ENCODE data around the gene SLC37A1.

- TF ChIP-seq ZBTB43 (CRISPR knock-in tag; conservative IDR thresholded peaks at IDR 0.05) (no peak), BCL3 (CRISPR knock-in tag; IDR thresholded peaks at IDR 0.05) (no peak), ATF7-NPFF (CRISPR knock-in tag; IDR thresholded peaks at IDR 0.05; ENCODE audit: low read depth) (no peak), HDAC1 (CRISPR knock-in tag; IDR thresholded peaks at IDR 0.05) (no peak), MAX (IDR thresholded peaks at IDR 0.05) (no peak), CTCF (CRISPR knock-in tag; IDR thresholded peaks at IDR 0.05) (no peak), POLR2AphosphoS5 (IDR thresholded peaks at IDR 0.05; ENCODE audit: low read depth, low read length) (no peak), POLR2A (IDR thresholded peaks at IDR 0.05; ENCODE audit: insufficient read depth in 1 of 2, low read depth in 2 of 2, low read length in 2 of 2) (no peak), PHB2 (IDR thresholded peaks at IDR 0.05; ENCODE audit: partially characterized antibody) (no peak), CHCHD3 (CRISPR knock-in tag; IDR thresholded peaks at IDR 0.05) (no peak), NR2C2 (CRISPR knock-in tag; IDR thresholded peaks at IDR 0.05; ENCODE audit: borderline replicate concordance) (no peak), NFYB (CRISPR knock-in tag; IDR thresholded peaks at IDR 0.05) (no peak)
- TF ChIP-seq, protein P1, sequence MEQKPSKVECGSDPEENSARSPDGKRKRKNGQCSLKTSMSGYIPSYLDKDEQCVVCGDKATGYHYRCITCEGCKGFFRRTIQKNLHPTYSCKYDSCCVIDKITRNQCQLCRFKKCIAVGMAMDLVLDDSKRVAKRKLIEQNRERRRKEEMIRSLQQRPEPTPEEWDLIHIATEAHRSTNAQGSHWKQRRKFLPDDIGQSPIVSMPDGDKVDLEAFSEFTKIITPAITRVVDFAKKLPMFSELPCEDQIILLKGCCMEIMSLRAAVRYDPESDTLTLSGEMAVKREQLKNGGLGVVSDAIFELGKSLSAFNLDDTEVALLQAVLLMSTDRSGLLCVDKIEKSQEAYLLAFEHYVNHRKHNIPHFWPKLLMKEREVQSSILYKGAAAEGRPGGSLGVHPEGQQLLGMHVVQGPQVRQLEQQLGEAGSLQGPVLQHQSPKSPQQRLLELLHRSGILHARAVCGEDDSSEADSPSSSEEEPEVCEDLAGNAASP (CRISPR knock-in tag; IDR thresholded peaks at IDR 0.05; ENCODE audit: borderline replicate concordance), result no peak
Measured at GRCh38 chr21:42560517-42561179, 47.0 kb downstream of the SLC37A1 start.

All from HepG2 (cell line).